ENCODE results near the gene CAPN9.

CAPN9 gene

GRCh38 chr1:230794431-230794830 is 47.2 kb downstream of the CAPN9 start:
- FAIRE-seq: no peak

GRCh38 chr1:230794871-230795605 is 47.9 kb downstream of the CAPN9 start:
- no peak for DNase-seq (ENCODE audit: low spot score)
- FAIRE-seq: no peak

More at GRCh38 chr1:230794431-230794830, 47.2 kb downstream of the CAPN9 start:
- DNase-seq (ENCODE audit: low spot score): no peak

DNA sequence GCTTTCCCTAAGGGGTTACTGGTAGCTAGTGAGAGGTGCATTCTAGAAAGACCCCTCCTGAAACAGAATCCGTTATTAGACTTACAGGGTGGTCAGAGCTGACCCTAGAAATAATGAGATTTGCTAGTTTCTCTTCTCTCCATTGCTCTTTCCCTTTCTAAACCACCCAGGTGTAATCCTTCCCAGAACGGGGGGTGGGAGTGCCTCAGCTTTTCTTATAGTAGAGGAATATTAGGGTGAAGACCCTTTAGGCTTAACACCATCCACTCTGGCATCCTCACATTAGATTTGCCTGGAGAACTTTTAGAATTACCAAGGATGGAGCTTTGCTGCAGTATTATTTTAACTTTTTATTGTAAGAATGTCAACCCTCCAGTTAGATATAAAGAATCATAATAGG is 49.4 kb downstream of the CAPN9 start:
- DNase-seq (ENCODE audit: low spot score): no peak
- FAIRE-seq: no peak

DNA sequence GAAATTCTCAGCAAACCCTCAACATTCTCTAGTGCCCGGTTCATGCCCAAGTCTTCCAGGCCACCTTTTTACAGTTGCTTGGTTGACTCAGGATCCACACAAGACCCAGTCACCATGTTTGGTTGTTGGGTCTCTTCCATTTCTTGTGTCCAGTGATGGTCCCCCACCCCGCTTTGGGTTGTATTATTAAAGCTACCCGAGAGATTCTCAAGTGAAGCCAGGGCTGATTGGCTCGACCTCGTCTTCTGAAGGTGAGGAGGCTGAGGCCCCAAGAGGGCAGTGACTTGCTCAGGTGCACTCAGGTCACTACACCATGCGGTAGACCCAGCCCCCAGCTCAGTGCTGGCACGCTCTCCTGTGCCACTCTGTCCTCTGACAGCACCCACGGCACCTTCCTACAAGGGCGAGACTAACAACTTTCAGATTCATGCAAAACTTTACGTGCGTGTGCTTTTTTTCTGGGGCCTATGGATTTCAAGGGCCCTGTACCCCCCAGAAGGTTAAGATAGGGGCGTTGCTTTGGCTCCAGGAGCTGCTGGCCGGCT is 50.3 kb downstream of the CAPN9 start:
- DNase-seq (ENCODE audit: low spot score) (no peak), FAIRE-seq (no peak)

DNA sequence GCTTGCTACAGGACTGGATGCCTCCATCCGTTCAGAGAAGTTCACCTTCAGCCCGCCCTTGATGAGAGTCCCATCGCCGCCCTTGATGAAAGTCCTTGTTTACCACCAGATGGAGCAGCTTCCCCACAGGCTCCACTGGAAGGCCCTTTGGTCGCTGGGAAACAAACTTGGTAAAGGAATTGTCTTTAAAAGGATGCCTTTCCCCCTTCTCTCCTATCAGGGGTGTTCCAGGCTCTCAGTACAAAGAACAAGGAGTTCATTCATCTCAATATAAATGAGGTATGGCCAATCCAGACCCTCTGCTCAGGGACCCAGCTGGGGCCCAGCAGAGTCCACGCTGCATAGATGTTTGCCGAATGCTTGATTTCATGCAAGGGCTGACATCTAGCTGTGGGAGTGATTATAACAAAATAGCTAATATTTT is 50.8 kb downstream of the CAPN9 start:
- FAIRE-seq (no peak), DNase-seq (ENCODE audit: low spot score) (peak; percentile 56)

- DNase-seq (ENCODE audit: low spot score) (no peak), FAIRE-seq (no peak)
These were observed 51.3 kb downstream of the CAPN9 start for GRCh38 chr1:230798491-230798890.

GRCh38 chr1:230800891-230801840 is 54.0 kb downstream of the CAPN9 start:
- FAIRE-seq (no peak), DNase-seq (ENCODE audit: low spot score) (no peak)

DNA sequence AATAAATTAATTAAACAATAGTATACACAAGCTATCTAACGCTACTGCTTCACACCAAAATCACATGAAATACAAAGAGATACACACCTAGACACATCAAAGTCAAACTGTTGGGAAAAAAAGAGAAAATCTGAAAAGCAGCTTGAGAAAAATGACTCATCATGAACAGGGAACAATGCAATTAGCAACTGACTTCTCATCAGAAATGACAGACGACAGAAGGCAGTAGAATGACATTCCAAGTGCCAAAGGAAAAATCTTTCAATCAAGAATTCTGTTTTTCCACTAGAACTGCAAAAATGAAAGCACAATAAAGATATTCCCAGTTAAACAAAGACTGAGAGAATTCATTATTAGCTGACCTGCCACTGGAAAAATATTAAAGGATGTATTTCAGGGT is 57.2 kb downstream of the CAPN9 start:
- no peak for FAIRE-seq

DNA sequence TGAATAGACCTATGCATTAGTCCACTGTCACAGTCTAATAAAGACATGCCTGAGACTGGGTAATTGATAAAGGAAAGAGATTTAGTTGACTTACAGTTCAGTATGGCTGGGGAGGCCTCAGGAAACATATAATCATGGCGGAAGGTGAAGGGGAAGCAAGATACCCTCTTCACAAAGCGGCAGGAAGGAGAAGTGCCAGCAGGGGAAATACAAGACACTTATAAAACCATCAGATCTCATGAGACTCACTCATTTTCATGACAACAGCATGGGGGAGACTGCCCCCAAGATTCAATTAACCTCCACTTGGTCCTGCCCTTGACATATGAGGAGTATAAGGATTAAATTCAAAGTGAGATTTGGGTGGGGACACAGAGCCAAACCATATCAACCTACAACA is 59.4 kb downstream of the CAPN9 start:
- DNase-seq (ENCODE audit: low spot score) (no peak), FAIRE-seq (no peak)

More for the DNA sequence above, 57.2 kb downstream of the CAPN9 start:
- no peak for DNase-seq (ENCODE audit: low spot score)

- DNase-seq (ENCODE audit: low spot score): no peak
- FAIRE-seq: no peak
These were observed 59.8 kb downstream of the CAPN9 start for GRCh38 chr1:230807029-230807428.

DNA sequence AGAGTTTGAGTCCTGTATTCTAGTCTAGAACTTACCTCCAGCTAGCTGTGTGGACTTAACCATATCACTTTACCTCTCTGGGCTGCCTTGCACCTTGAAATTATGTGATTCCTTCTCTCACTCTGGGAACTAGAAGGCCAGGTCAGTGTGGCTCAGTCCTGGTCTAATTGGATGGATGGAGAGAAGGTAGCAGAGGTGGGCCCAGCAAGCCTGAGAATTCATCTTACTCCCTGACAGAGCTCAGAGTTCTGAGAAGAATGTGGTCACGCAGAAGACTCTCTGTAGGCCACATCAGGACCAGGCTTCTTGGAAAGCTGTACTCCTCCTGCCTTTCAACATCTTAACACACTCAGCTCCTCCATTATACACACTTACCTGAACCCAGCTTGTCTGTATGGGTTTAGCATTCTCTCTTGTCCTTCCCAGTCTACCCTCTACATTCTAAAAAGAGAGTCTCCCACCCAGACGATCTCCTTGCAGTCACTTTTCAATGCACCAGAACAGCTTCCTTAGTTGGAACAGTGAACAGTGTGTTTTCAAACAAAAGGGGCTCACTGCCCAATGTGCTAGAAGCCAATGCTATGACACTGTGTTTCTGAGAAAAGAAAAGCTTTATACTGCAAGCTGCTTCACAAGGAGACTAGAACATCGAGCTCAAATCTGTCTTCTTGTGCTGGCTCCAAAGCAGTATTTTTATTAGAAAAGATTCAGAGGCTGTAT is 60.5 kb downstream of the CAPN9 start:
- no peak for DNase-seq (ENCODE audit: low spot score)
- FAIRE-seq: no peak

DNA sequence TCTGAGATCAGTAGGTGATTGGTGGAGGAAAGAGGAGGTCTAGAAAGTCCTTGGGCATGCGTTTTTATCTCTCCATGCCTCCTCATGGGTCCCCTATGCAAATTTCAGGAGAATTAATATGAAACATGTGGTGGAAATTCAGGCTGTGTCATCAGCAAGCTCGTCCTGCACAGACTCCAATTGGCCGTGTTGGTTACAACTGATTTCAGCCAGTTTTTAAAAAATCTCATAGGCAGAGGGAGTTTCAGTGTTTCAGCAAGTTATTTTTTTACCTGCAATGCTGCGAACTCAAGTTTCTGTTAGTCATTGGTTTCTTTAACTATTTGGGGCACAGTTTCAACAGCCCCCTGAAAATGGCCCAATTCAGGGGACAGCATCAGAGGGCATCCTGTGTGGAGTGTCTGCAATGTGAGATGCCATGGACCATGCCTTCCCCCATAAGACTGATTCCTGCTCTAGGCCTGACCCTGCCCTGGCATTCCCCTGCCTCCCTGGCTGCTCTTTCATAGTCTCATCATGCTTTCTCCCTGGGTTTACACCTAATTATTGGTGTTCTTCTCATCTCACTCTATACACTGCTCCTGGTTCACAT is 61.2 kb downstream of the CAPN9 start:
- DNase-seq (ENCODE audit: low spot score): no peak

DNA sequence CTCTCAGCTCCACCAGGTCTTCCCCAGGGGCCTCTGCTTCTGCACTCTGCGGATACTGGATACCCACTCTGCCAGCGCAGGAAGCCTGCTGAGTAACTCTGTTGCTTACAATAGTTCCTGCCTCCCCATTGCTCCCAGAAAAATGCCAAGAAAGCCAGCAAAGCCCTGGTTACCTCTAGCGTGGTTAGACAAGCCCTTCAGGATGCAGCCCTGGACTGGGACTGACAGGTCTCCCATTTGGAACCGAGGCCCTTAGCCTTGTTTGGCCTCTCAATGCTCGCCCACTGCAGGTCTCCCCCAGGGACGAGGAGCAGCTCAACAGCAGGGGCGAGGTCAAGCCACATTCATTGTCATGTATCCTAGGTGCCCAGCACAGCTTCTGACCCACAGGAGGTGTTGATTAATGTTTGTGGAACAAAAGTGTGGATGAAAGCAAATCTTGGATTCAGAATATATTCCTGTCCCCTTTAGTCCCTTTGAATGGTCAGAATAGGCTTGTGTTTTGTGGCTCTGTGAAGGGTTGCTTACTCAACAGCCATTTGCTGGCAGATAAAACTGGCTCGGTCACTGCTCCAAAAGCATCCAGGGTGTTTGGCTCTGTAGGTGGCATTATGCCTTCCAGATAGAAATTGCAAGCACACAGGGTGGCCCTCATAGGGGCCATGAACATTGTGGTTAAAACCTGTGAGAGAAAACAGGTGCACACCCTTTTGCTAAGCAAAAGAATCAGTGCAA is 62.2 kb downstream of the CAPN9 start:
- DNase-seq (ENCODE audit: low spot score): no peak
- no peak for FAIRE-seq

More for the DNA sequence above, 61.2 kb downstream of the CAPN9 start:
- no peak for FAIRE-seq

DNA sequence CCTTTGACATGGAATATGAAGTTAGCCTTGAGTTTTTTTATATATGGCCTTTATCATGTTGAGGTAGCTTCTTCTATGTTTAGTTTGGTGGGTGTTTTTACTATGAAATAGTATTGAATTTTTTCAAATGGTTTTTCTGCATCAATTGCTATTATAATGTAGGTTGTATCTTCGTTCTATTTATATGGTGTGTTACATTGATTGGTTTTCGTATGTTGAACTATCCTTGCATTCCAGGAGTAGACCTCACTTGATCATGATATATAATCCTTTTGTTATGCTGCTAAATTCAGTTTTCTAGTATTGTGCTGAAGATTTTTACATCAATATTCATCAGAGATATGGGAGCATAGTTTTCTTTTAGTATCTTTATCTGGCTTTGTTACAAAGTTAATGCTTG is 65.4 kb downstream of the CAPN9 start:
- DNase-seq (ENCODE audit: low spot score): no peak
- FAIRE-seq: no peak

- FAIRE-seq: no peak
- no peak for DNase-seq (ENCODE audit: low spot score)
These were observed 67.9 kb downstream of the CAPN9 start for GRCh38 chr1:230814949-230815692.

GRCh38 chr1:230816018-230816417 is 68.8 kb downstream of the CAPN9 start:
- FAIRE-seq (no peak), DNase-seq (ENCODE audit: low spot score) (no peak)

- no peak for DNase-seq (ENCODE audit: low spot score)
- no peak for FAIRE-seq
These were observed 71.2 kb downstream of the CAPN9 start for GRCh38 chr1:230818367-230818766.

DNA sequence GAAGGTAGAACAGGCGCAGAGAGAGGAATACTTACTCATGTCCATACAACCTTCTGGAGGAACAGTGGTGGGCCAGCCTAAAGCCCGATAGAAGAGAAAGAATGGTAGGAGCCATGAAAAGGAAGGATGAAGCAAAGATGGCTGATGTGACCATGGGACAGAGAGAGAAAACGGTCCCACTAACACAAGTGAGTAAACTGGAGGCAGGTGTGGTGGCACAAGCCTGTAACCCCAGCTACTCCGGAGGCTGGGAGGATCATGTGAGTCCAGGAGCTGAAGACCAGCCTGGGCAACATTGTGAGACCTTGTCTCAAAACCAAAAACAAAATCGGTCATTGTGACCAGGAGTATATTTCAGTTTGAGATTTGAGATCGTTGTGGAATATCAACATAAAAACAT is 71.7 kb downstream of the CAPN9 start:
- DNase-seq (ENCODE audit: low spot score) (no peak), FAIRE-seq (no peak)

DNA sequence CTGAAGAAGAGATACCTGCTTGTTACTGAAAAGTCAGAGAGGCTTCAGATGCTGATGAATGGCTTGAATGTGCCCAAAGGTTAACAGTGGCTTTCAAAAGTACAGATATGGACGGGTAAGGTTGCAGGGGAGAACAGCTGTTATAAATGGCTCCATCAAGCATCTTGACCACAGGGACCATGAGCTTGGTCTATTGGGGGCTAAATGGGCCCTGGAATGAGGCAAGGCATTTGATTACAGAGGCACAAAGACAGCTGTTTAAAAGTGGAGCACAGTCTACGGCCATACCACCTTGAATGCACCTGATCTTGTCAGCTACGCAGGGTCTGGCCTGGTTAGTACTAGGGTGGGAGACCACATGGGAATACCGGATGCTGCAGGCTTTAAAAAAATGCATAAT is 72.8 kb downstream of the CAPN9 start:
- DNase-seq (ENCODE audit: low spot score) (no peak), FAIRE-seq (no peak)

- FAIRE-seq: no peak
These were observed 73.4 kb downstream of the CAPN9 start for GRCh38 chr1:230820568-230820967.

More at GRCh38 chr1:230820568-230820967, 73.4 kb downstream of the CAPN9 start:
- no peak for DNase-seq (ENCODE audit: low spot score)

Data from urothelium cell line (cell line).